ENCODE data around the gene ABR.
"Not testable (repeated sequence)": the region's sequence is repeated elsewhere in the genome, so short reads cannot be mapped to it uniquely, and the experiment has no call there.

Gene ABR

DNA sequence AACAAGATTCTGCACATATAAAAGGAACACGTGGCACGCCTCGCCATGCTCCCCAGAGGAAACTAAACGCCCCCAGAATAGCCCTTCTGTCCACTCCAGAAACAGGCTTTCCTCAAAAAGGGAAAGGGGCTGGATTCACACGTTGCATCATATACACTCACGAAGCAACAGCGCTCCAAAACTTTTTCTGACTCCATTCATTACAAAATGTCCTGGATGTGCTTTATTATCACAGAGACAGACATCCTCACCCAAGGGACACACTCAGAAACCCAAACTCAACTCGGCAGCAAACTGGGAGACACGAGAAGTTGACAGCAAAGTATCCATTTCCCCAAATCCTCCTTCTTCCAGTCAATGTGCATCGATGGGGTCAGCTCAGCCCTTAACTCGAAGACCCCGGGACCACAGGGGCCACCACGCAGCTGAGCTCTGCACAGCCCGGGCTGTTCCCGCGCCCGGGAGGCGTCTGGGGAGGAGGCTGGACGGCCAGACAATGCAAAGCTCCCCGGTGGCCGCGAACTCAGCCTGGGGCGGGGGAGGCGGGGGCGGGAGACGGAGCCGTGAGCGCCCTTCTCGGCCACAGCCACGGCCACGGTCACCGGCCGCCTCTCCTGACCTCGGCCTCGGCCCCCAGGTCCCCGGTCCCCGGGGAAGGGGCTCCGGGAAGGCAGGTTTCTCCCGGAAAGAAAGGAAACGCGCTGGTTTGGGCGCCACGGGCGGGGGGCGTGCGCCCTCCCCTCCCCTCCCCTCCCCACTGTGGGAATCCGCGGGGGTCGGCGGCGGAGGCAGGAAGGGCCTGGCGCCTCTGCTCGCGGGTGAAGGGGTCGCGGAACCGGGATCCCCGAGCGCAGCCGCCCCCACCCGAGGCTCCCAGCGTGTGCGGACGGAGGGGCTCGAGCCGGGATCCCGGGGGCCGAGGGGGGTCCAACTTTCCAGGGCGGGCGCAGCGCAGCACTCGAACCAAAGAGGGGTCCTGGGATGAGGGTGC is 201.4 kb downstream of the ABR start:
- no peak for DNase-seq

DNA sequence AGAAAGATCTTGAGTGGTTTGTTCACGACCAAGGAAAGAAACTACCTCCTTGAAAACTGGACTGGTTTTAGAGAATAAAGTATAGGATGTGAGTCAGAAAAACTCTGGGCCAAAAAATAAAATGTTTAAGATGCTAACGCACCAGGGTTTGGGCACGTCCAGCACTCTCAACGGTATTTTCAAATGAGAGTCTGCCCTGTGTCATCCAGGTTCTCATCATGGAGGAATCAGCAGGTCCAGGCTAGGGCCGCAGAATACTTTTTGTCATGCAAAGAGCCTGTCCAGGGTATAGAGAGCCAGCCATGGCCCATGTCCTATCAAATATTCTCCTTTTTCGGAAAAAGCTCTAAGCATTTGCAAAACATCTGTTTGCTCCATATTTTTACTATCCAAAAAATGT is 202.6 kb downstream of the ABR start:
- no peak for DNase-seq

DNA sequence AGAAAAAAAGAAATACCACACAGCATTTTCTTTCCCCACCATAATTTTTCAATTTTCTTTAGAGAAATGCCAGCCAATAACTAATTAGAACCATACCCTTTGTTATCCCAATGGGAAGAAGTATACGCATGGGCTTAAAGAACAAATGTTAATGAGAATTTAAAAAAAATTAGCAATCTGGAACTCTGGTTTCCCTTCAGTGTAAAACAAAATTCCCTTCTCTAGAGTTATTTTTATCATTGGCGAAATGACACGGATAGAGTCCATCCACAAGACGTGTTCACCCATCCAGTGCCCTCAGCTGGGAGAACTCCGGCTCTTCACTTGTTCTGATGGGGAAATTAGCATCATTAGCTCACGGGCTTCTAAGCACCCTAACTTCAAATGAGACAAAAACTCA is 203.5 kb downstream of the ABR start:
- DNase-seq, result no peak

DNA sequence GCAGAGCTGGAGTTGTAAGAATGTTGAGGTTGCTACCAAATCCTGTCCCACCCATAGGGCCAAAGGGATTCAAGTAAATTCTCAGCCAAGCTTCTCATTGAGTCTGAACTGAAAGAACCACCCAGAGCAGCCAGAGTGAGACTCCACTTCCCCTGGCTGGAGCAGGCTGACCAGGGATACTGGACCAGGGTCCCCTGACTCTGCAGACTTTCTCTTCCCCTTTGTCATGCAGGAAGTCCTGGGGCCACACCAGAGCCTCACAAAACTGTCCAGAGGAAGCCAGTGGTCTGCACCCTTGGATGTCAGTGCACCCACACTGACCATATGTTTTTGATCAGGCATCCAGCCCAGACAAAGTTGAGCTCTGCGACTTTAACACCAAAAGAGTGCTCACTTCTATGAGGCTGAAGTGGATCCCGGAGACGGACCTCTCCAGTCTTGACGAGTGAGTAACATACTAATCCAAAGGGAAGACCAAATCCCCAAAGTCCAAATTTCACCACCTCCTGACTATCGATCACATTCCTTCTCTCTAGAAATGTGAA is 204.3 kb downstream of the ABR start:
- no peak for DNase-seq

DNA sequence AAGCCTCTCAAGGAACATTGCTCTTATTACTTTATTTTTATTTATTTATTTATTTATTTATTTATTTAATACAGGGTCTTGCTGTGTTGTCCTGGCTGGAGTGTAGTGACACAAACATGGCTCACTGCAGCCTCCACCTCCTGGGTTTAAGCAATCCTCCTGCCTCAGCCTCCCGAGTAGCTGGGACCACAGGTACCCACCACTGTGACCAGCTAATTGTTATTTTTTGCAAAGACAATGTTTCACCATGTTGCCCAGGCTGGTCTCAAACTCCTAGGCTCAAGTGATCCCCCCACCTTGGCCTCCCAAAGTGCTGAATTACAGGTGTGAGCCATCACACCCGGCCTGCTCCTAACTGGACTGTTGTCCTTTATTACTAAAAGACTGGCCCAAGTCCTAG is 205.0 kb downstream of the ABR start:
- not testable (repeated sequence) for DNase-seq

DNA sequence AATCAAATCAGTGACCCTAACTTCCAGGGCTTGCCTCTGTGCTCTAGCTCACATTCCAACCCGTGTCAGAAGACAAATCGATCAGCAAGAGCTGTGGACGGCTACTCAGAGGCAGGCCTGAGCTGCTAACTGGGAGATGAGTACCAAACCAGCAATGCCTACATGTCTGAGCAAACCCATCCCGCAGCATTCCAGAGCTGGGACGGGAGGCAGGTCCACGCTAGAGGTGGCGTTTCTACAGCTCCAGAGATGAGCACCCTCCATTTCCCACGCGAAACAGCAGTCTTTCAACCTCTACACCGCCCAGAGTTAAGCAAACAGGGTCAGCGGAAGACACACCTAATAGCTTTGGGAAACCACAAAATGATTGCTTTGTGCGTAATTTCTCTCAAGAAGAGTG is 206.7 kb downstream of the ABR start:
- no peak for DNase-seq

DNA sequence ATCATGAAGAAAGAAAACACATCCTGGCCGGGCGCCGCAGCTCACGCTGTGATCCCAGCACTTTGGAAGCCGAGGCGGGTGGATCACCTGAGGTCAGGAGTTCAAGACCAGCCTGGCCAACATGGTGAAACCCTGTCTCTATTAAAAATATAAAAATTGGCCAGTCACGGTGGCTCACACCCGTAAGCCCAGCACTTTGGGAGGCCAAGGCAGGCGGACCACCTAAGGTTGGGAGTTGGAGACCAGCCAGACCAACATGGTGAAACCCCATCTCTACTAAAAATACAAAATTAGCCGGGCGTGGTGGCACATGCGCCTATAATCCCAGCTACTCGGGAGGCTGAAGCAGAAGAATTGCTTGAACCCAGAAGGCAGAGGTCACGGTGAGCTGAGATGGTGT is 207.9 kb downstream of the ABR start:
- DNase-seq, result not testable (repeated sequence)

DNA sequence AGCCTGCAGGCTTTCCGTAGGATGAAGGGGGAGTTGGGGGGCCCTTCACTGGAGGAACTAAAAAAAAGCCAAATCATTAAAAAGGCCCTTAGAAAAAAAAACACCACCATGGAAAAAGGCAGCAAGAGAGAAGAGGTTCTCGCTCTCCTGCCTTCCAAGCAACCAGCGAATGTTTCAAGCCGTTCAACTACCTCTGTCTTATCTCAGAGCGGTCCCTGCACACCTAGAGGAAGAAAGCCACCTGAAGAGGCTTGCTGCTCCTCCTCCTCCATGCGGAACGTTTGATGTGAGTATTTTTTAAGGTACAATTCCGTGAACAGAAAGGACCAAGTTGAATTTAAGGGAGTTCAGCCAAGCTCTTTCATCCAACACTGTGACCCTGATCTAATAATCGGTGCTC is 209.4 kb downstream of the ABR start:
- no peak for DNase-seq

DNA sequence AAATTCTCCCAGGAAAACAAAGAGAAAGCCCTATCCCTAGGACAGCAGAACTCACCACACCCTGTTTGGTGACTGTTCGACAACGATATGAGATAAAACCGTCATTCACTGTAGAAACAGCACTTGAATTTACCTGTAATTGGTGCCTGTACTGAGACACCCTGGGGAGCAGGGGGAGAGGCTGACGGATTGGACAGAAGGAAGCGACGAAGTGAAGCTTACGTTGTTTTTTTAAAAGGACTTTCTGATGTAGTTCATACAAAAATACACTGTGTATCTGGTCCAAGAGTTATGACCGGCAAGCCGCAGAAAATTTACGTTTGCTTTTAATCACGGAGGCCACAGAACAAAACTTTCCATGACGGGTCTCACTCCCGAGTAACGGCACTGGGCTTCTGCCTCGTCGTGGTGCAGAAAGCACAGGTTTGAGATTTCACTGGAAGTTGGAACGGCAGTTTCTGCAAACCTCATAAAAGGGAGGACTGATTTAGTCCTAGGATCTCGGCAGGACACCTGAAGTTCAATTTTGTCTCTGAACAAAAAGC is 209.9 kb downstream of the ABR start:
- DNase-seq, result no peak

DNA sequence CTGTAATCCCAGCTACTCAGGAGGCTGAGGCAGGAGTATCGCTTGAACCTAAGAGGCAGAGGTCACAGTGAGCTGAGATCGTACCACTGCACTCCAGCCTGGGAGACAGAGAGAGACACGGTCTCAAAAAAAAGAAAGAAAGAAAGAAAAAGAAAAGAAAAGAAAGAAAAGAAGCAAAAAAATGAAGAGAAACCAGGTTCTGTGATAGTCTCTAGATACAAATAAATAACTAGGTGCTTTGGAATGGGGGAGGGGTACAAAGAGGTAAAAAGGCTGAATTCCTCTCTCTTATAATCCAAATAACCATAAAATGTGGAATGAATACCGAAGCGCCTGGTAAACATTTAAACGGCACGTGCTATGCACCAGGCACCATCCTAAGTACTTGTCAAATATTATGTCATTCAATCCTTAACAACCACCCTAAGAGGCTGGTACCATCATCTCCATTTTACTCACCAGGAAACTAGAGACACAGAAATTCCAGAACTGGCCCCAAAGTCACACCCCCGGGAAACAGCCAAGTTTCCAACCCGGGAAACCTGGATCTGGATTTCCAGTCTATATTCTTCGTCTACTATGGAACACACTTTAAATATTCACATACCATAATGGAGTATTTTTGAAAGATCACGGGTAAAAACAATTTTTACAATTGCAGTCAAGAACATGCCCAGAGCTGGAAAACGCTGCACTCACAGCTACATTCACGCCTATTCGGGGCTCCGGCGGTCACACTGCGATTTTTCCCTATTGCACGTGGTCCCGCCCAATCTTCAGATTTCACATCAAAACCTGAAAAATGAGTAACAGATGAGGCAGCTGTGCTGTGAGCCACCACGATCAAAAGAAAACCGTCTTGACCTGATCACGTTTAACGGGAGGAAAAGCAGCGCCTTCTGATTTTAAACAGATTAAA is 210.7 kb downstream of the ABR start:
- no peak for DNase-seq

DNA sequence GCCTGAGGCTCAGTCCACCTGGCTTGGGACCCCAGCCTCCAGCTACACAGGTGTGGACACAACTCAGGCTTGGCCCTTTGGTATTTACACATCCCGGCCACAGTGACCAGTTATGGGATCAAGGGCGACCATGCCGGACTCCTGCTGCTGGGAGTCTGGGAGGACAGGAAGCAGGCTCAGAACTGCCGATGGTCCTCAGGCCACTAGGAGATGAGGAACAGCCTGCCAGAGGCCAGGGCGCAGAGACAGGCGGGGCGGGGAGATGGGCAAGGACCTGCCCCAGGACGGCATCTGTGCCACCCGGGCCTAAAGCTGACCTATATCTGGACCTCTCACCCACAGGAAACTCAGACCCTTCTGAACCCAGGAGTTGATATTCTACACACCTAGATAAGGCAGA is 212.7 kb downstream of the ABR start:
- no peak for DNase-seq

DNA sequence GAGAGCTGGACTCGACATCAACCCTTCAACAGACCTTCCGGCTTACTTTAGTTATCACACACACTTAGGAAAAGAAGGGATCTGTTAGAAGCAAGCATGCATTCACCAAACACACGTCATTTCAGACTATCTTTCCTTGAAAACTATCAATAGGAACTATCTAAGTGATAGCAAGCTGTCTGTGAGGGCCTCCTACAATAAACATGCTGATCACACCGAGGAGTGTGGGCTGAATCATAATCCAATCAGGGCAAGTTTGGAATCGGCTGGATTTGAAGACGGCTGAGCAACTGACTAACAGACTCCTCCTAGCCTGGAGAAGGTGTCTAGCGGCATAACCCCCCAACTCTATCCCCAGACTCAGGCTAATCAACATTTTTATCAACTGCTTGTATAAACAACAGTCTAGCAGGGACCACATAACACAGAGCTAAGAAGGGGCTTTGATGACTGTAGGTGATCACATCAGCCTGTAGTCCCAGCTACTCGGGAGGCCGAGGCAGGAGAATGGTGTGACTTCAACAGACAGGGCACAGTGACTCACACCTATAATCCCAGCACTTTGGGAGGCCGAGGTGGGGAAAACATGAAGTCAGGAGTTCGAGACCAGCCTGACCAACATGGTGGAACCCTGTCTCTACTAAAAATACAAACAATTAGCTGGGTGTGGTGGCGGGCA is 214.3 kb downstream of the ABR start:
- no peak for DNase-seq

DNA sequence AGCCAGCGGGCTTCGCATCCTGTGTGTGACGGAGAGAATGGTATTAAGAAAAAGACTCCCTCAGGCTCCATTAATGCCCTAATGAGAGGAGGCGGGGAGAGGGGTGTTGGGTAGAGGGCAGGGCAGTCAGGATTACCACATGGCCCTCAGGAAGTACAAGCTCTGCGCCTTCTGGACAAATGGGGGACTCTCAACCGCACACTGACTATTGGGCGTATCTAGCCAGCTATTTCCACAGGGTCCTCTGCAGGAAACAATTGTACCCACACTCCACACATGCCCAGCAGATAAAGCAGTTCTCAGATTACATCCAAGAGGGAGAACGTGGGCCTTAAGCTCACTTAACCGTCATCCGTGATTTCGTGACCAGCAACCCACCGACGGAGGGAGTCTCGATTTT is 214.9 kb downstream of the ABR start:
- no peak for DNase-seq

DNA sequence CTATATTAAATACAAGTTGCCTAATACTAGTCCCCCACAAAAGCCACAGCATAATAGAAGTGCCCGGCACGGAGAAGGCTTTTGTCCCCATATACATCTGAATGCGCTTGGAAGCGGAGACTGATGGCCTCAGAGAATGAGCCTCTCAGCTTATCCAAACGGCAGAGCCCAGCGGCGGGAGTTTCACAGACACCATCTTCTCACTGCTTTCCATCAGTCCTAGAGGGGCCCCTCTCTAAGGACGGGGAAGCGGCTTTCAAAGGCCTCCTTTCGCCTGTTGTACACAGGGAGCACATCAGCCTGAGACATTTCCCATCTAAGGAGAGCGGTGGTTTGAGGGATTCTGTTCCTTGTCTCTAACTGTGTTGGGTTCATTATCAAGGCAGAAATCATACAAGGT is 217.1 kb downstream of the ABR start:
- no peak for DNase-seq

DNA sequence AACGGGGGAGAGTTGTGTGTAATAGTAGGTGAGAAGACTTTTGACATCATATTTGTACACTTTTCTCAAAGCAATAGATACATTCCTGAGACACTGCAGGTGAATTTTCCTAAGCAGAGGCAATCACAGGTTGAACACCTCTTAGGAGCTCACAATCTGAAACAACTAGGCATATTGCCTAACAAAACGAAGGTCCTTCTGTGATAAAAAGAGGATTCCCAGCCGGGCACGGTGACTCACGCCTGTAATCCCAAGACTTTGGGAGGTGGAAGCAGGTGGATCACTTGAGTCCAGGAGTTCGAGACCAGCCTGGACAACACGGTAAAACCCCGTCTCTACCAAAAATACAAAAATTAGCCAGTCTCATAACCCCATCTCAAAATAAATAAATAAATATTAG is 217.6 kb downstream of the ABR start:
- DNase-seq, result no peak

DNA sequence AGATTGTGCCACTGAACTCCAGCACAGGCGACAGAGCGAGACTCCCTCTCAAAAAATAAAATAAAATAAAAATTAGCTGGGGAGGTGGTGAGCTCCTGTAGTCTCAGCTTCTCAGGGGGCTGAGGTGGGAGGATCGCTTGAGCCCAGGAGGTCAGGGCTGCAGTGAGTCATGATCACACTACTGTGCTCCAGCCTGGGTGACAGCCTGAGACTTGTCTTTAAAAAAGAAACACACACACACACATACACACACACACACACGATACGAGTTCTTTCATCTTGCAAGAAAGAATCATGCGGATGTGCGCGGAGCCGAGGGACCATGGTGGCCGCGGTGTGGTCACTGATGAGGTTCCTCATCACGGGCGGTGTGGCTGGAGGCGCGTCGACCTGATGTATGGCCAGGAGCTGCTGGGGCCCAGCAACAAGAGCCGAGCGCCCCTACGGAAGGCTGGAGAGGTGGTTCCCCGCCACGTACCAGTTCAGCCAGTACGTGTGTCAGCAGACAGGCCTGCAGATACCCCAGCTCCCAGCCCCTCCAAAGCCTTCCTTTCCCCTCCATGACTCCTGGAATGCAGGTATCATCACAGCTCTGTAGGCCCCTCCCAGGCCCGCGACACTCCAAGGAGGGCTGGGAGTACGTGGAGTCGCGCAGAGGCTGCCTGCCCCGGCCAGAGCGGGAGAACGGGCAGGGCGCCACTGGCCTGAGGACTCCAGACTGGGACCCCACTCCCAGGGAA is 220.9 kb downstream of the ABR start:
- no peak for DNase-seq

DNA sequence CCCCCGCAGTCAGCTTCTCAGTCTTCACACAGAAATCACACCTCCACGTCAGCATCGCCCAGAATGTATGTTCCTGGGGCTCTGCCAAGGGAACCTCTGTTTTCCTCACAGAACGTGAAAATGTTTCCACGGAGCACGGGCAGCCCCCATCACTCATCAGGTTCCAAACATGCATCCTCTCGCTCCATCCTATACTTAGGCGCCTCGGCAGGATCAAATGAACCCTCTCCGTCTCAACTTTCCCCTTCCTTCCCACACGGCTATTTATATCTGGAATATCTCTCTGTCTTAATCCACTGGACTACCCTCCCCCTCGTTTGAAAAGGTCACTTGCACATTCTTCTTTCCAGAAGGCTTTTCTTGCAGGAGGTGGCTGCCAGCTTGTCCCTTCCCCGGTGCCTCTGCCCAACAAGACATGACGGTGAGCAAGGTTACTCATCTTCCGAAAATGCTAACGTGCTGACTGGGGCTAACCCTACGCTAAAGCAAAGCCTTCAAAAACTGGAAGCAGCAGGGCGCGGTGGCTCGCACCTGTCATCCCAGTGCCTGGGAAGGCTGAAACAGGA is 221.8 kb downstream of the ABR start:
- no peak for DNase-seq

DNA sequence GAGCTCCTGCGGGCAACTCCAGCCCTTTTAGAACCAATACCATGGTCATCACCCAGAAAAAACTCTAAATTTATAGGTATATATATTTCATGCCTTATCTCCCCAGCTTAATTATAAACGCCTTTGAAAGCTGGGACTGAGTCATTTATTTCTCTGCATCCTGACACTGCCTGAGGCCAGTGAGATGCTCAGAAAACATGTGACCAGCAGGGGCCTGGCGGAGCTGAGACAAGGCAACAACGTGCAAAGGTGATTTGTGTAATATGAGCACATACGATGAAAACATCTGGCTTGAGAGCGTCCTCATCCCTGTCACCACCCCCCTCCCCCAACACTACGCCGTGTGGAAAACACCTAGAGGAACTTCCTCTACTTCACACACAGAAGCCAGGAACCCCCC is 222.9 kb downstream of the ABR start:
- no peak for DNase-seq

DNA sequence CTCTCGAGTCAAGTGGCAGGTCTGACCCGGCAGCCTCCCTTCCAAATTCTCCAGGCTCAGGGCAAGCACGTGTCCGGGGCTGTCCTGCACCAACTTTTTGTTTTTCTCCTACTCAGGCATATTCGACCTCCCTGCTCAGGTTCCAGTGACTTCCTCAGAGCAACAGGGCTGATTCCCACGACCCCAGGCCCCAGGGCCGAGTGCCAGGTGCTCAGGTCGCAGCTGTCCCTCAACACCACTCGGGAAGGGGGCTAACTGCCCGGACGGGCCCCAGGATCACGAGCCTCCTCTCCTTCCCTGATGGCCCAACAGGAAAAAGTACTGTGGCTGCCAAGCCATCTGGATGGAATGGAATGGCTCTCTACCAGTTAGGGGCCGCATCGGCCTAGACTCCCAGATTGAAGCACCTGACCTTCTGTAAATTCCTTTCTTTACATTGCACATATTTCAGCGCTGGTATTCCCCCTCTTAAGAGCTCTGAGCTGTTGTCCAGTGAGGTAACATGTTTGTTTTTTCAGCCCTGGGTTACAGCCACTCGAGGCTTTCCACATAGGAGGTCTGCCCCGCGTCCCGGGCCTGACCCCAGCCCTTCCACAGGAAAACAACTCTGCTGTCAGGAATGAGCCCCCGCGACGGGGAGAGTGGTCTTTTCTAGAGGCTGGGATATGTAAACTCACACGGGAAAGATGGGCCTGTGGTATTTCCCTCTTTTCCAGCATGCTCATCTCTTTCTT is 225.2 kb downstream of the ABR start:
- DNase-seq, result no peak

DNA sequence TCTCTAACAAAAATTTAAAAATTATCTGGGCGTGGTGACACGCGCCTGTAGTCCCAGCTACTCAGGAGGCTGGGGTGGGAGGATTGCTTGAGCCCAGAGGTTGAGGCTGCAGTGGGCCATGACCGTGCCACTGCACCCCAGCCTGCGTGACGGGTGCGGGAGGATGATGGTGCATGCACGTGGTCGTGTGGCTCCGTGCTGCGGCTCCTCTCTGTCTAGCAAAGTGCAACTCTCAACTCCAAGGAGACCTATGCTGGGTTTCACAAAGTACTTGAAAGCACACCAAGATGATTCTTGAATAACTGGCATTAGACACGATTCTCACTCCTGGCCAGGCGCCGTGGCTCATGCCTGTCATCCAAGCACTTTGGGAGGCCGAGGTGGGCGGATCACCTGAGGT is 226.0 kb downstream of the ABR start:
- DNase-seq, result no peak
